ENCODE results near the gene MED12L.

GRCh38 chr3:151192545-151192944, 107.1 kb downstream of the MED12L start:
- TF ChIP-seq, protein P1, sequence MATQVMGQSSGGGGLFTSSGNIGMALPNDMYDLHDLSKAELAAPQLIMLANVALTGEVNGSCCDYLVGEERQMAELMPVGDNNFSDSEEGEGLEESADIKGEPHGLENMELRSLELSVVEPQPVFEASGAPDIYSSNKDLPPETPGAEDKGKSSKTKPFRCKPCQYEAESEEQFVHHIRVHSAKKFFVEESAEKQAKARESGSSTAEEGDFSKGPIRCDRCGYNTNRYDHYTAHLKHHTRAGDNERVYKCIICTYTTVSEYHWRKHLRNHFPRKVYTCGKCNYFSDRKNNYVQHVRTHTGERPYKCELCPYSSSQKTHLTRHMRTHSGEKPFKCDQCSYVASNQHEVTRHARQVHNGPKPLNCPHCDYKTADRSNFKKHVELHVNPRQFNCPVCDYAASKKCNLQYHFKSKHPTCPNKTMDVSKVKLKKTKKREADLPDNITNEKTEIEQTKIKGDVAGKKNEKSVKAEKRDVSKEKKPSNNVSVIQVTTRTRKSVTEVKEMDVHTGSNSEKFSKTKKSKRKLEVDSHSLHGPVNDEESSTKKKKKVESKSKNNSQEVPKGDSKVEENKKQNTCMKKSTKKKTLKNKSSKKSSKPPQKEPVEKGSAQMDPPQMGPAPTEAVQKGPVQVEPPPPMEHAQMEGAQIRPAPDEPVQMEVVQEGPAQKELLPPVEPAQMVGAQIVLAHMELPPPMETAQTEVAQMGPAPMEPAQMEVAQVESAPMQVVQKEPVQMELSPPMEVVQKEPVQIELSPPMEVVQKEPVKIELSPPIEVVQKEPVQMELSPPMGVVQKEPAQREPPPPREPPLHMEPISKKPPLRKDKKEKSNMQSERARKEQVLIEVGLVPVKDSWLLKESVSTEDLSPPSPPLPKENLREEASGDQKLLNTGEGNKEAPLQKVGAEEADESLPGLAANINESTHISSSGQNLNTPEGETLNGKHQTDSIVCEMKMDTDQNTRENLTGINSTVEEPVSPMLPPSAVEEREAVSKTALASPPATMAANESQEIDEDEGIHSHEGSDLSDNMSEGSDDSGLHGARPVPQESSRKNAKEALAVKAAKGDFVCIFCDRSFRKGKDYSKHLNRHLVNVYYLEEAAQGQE (IDR thresholded peaks at IDR 0.05; ENCODE audit: low read depth, low read length), result no peak
- TF ChIP-seq CTCF (IDR thresholded peaks at IDR 0.05) (no peak), EZH2phosphoT487 (IDR thresholded peaks at IDR 0.05; ENCODE audit: borderline replicate concordance, low read depth) (no peak), ELF1 (IDR thresholded peaks at IDR 0.05) (no peak), NFIC (IDR thresholded peaks at IDR 0.05; ENCODE audit: borderline replicate concordance) (no peak)

All from SK-N-SH (cell line).